Right lobe of liver (tissue), 6 donors: ENCODE measurements around the gene UCK1. TPM values are rescaled to one million over a fixed set of nuclear protein-coding genes. Genes with fewer than 3 reads are reported as not detected.
"Not testable (repeated sequence)": the region's sequence is repeated elsewhere in the genome, so short reads cannot be mapped to it uniquely, and the experiment has no call there.

Experiments
- ATAC-seq, 4 donors: fragments of 200-7000 bp; cut with Tn5 transposase; one replicate each; pipeline ENCODE4 v1.9.1; 2020; ENCODE audit warnings: mild to moderate bottlenecking in 4 of 4, moderate library complexity in 4 of 4
- DNase-seq, 3 donors: peaks; one replicate each; pipeline ENCODE4 v3.0.0-alpha.2; 2020
- H3K27ac ChIP-seq, 3 donors: fragments of 200-600 bp; one replicate each; pipeline ENCODE4 v1.8.0; 2022
- H3K27me3 ChIP-seq, 2 donors: fragments of 200-600 bp; one replicate each; pipeline ENCODE4 v1.8.0; 2022
- H3K36me3 ChIP-seq, 4 donors: fragments of 200-600 bp; sonication (generic) in 1 of 4; one replicate each; pipeline versions ENCODE4 v1.5.1 to v1.8.0; 2017 to 2022; ENCODE audit warnings: control low read depth in 1 of 4
- H3K4me1 ChIP-seq, 4 donors: fragments of 200-600 bp; sonication (generic) in 1 of 4; one replicate each; pipeline versions ENCODE4 v1.5.1 to v1.8.0; 2017 to 2022; ENCODE audit warnings: control low read depth in 1 of 4
- H3K4me3 ChIP-seq, 3 donors: fragments of 200-600 bp; one replicate each; pipeline ENCODE4 v1.8.0; 2022
- H3K9me3 ChIP-seq, 4 donors: fragments of 200-600 bp; sonication (generic) in 1 of 4; one replicate each; pipeline versions ENCODE4 v1.5.1 to v1.8.0; 2017 to 2022; ENCODE audit warnings: control low read depth in 1 of 4
- POLR2A ChIP-seq: fragments of 450-650 bp; IDR thresholded peaks from one replicate; pipeline ENCODE4 v1.6.1; 2017; ENCODE audit warnings: antibody characterized with exemption, mild to moderate bottlenecking
- WGBS: methylation state at CpG from one replicate; pipeline ENCODE4 v1.1.6; 2018; ENCODE audit warnings: low coverage, low lambda C conversion rate; ENCODE audit not compliant: insufficient coverage; ENCODE audit errors: missing lambda C conversion rate; 5-methylcytosine and 5-hydroxymethylcytosine counted together
- intact Hi-C, 2 donors: fragments of 100-400 bp; cut with DNase I; formaldehyde crosslinking; loops; one replicate each; pipeline versions ENCODE4 v1.11.2 to v1.14.1; 2022
- total RNA-seq, 6 experiments: library from RNA; depleted of rRNA in 2 of 6; stranded (reverse); fragments of >200 nt in 2 of 6; fragmentation: NEBNext Ultra II Directional in 3 of 6; extraction: Animal tissue kit (Norgen Biotek cat#: 25700) in 3 of 6; gene quantifications; one replicate each; pipeline versions ENCODE4 v1.1.0 to v1.2.4, GENCODE V29; 2016 to 2023
- TF ChIP-seq, protein P1 (sequence below), 4 donors: fragments of 200-600 bp in 3 of 4; fragments of 450-650 bp in 1 of 4; IDR thresholded peaks; one replicate each; pipeline versions ENCODE4 v1.5.1 to v1.8.0; 2016 to 2022; ENCODE audit warnings: antibody characterized with exemption in 4 of 4, mild to moderate bottlenecking in 2 of 4
- donor health status: DM: no; HTN: yes; CAD: no.
- donor health status: DM: no; HTN: no; CAD: no.
- donor health status: DM: no; HTN: no; CAD: no.
- donor health status: DM: no; HTN: yes; CAD: no.
- donor health status: DM: no; HTN: yes; CAD: no.

The UCK1 gene
- total RNA-seq, 6 experiments from 2014 or later: 18.4 to 32.1 (median 27.8) TPM

DNA sequence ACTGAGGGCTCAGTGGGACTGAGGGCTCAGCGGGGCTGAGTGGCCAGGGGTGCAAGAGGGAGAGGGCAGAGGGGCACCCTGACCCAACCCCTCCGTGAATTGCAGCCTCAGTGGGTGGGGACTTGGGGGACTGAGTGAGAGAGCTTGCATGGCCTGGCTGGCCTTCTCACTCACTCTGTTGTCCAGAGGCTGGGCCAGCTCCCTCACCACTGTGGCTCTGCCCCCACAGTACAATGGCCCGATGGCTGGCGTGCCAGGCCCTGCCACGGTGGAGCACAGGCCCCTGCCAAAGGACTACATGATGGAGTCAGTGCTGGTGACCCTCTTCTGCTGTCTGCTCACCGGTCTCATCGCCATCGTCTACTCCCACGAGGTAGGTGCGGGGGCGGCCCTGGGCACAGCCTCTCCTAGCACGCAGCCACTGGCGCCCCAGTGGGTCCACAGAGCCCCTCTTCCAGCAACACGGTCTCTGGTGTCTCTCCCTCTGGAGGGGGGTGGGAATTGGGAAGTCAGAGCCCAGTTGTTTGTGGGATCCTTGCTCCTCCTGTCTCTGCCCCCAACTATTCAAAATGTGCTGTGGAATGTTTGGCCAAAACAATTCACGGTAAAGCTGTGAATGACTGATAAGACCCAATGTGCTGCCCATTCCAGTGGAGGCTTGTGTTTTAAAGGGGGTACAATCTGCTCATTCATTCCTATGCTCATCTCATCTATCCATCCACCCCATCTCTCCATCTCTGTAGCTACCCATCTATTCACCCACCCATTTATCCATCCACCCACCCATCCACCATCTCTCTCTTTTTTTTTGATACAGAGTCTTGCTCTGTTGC, 25.0 kb upstream of the UCK1 start:
- intact Hi-C loops: no loop called here
- Histone ChIP-seq H3K27ac (no peak overlapping the region), H3K36me3 (no peaks in the 10 kb centered on the region), H3K4me3 (no peak overlapping the region), H3K4me1 (no peaks in the 10 kb centered on the region), H3K9me3 (no peaks in the 10 kb centered on the region), H3K27me3 (no peaks in the 10 kb centered on the region)
- ATAC-seq (no peak), DNase-seq (no peak)
- TF ChIP-seq, protein P1, sequence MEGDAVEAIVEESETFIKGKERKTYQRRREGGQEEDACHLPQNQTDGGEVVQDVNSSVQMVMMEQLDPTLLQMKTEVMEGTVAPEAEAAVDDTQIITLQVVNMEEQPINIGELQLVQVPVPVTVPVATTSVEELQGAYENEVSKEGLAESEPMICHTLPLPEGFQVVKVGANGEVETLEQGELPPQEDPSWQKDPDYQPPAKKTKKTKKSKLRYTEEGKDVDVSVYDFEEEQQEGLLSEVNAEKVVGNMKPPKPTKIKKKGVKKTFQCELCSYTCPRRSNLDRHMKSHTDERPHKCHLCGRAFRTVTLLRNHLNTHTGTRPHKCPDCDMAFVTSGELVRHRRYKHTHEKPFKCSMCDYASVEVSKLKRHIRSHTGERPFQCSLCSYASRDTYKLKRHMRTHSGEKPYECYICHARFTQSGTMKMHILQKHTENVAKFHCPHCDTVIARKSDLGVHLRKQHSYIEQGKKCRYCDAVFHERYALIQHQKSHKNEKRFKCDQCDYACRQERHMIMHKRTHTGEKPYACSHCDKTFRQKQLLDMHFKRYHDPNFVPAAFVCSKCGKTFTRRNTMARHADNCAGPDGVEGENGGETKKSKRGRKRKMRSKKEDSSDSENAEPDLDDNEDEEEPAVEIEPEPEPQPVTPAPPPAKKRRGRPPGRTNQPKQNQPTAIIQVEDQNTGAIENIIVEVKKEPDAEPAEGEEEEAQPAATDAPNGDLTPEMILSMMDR (IDR thresholded peaks at IDR 0.05): no peak
- TF ChIP-seq POLR2A: no peak
- 87% methylated on average over 3 of the region's 15 CpGs for WGBS

DNA sequence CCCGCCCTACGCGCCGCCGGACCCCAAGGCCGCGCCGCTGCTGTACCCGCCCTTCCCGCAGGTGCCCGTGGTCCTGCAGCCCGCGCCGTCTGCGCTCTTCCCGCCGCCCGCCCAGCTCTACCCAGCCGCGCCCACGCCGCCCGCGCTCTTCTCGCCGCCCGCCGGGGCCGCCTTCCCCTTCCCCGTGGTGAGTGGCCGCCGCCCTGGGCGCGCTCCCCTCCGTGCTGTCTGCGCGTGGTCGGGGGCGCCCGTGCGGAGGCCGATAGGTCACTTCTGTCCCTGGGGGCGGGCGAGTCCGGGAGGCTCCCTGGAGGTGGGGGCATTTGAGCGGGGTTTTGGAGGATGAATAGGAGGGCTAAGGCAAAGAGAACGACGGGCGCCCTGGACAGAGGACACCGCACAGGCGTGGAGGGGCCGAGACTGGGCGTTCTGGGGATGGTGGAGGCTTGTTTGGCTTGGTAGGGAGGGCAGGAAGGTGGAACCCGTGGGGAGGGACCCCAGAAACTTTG, 23.8 kb upstream of the UCK1 start:
- intact Hi-C loops: no loop called here
- Histone ChIP-seq H3K36me3 (no peaks in the 10 kb centered on the region), H3K4me3 (no peak overlapping the region), H3K9me3 (no peaks in the 10 kb centered on the region), H3K4me1 (no peaks in the 10 kb centered on the region), H3K27me3 (no peaks in the 10 kb centered on the region), H3K27ac (no peak overlapping the region)
- TF ChIP-seq, protein P1 (IDR thresholded peaks at IDR 0.05): no peak
- no peak for TF ChIP-seq POLR2A
- ATAC-seq (no peak), DNase-seq (no peak)
- 76% methylated on average over 19 of the region's 54 CpGs for whole genome bisulfite sequencing

DNA sequence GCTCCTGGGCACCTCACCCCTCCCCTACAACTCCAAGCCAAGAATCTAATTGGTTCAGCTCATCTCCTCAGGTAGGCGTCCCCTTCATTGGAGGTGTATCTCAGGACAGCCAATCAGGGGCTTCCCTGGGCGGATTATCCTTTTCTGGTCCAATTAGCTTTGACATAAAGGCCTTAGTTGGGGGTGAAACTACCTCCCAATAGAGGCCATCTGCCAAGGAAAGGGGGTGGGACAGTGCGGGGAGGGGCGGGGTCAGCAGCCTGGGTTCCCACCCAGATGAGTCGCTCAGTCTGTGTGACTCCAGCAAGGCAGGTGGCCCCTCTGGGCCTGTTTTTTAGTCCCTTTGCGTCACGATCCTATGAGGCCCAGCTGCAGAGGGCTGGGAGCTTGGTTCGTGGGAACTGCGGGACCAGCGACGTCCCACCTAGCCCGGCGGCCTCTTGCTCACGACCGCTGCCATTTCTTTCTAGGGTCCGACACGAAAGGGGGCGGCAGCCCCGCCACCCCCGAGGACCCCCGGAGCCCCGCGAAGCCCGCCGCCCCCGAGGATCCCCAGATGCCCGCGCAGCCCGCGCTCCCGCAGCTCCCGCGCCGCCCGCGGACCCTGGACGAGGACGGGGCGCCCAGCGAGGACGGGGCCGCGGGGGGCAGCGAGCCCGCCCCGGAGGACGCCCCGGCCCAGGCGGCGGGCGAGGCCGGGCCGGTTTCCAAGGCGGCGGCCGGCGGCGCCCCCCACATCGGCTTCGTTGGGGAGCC, 23.2 kb upstream of the UCK1 start:
- WGBS: 77% methylated on average over 4 of the region's 60 CpGs
- Histone ChIP-seq H3K9me3 (no peaks in the 10 kb centered on the region), H3K36me3 (no peaks in the 10 kb centered on the region), H3K27me3 (no peaks in the 10 kb centered on the region), H3K4me1 (no peaks in the 10 kb centered on the region), H3K4me3 (no peak overlapping the region), H3K27ac (no peak overlapping the region)
- intact Hi-C loops: no loop called here
- no peak for DNase-seq
- no peak for ATAC-seq
- TF ChIP-seq, protein P1 (IDR thresholded peaks at IDR 0.05): no peak
- no peak for TF ChIP-seq POLR2A

DNA sequence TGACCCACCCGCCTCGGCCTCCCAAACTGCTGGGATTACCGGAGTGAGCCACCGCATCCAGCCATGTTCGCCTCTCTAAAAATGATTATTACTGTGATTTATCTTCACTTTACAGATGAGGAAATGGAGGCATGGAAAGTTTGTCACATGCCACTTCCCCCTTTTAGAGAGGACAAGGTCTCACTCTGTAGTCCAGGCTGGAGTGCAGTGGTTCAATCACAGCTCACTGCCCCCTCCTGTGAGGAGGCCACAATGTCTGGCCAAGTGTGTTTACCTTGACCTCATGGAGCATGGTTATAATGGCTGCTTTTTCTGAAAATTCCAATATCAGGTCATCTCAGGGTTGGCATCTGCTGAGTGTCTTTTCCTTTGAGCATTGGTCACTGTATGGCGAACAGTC, 21.0 kb upstream of the UCK1 start:
- 86% methylated on average over 4 of the region's 6 CpGs for WGBS
- no peak overlapping the region for H3K27ac ChIP-seq
- peaks cover 0 to under 1% (median 0%) of the 10 kb centered on the region in 4 donors for H3K4me1 ChIP-seq
- no peak for ATAC-seq
- no peak overlapping the region for H3K4me3 ChIP-seq
- intact Hi-C loops: no loop called here
- TF ChIP-seq, protein P1 (IDR thresholded peaks at IDR 0.05): no peak
- no peak for TF ChIP-seq POLR2A
- H3K27me3 ChIP-seq: no peaks in the 10 kb centered on the region
- DNase-seq: no peak
- no peaks in the 10 kb centered on the region for H3K9me3 ChIP-seq
- no peaks in the 10 kb centered on the region for H3K36me3 ChIP-seq

DNA sequence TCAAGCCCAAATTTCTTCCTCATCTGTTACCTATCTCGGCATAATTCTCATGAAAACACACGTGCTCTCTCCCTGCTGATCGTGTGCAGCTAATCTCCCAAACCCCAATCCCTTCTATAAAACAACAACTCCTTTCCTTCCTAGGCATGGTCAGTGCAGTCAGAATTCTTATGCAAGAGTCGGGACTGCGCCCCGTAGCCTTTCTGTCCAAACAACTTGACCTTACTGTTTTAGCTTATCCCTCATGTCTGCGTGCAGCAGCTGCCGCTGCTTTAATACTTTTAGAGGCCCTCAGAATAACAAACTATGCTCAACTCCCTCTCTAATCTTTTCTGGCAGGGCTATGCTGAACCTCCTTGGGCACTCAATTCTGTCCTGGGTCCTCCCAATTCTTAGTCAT, 19.4 kb upstream of the UCK1 start:
- H3K4me3 ChIP-seq, H3K27ac ChIP-seq, intact Hi-C loops, ATAC-seq, DNase-seq, H3K9me3 ChIP-seq, H3K36me3 ChIP-seq, H3K27me3 ChIP-seq: not testable (repeated sequence)
- peaks cover 0 to 14% (median 0%) of the 10 kb centered on the region in 4 donors for H3K4me1 ChIP-seq
- WGBS: 76% methylated on average over 8 of the region's 8 CpGs

DNA sequence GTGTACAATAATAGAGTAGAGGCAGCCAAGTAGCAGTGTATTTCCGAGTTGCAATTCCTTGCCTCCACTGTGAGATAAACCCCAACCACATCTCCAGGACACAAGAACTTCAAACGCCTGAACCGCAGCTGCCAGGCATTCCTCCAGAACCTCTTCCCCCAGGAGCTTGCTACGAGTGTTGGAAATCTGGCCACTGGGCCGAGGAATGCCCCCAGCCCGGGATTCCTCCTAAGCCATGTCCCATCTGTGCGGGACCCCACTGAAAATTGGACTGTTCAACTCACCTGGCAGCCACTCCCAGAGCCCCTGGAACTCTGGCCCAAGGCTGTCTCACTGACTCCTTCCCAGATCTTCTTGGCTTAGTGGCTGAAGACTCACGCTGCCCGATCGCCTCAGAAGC, 18.1 kb upstream of the UCK1 start:
- intact Hi-C loops, H3K9me3 ChIP-seq, ATAC-seq, H3K4me3 ChIP-seq, DNase-seq, H3K27me3 ChIP-seq, H3K27ac ChIP-seq, H3K36me3 ChIP-seq: not testable (repeated sequence)
- WGBS: 86% methylated on average over 5 of the region's 10 CpGs
- H3K4me1 ChIP-seq: peaks cover 0 to 14% (median 0%) of the 10 kb centered on the region in 4 donors
